GM18867 (cell line): ENCODE results near the gene LSM3.
A peak's percentile ranks its signal among the peaks of the same experiment; 100 is the strongest.

Experiments used
- ATAC-seq: cut with Tn5 transposase; IDR thresholded peaks from one replicate; pipeline ENCODE4 v1.9.1; 2021; ENCODE audit warnings: mild to moderate bottlenecking, moderate library complexity; ENCODE audit not compliant: unreplicated experiment

Gene LSM3

DNA sequence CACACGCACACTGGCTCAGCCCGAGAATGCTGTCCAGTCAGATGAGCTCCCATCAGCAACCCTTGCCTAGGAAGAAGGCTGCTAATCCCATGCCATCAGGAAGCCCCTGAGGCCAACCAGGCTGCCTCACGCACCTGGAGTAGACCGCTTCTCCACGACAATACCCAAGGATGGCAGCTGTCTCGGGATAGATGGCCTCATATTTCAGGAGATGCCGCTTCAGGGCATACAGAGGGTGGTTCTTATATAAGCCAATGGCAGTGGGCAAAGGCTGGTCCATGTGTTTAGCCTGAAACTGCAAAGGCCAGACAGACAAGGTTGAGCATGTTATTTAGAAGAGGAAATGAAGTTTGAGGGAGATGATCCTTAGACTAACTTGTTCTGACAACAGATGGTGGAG, 22.4 kb upstream of the LSM3 start:
- ATAC-seq: no peak

DNA sequence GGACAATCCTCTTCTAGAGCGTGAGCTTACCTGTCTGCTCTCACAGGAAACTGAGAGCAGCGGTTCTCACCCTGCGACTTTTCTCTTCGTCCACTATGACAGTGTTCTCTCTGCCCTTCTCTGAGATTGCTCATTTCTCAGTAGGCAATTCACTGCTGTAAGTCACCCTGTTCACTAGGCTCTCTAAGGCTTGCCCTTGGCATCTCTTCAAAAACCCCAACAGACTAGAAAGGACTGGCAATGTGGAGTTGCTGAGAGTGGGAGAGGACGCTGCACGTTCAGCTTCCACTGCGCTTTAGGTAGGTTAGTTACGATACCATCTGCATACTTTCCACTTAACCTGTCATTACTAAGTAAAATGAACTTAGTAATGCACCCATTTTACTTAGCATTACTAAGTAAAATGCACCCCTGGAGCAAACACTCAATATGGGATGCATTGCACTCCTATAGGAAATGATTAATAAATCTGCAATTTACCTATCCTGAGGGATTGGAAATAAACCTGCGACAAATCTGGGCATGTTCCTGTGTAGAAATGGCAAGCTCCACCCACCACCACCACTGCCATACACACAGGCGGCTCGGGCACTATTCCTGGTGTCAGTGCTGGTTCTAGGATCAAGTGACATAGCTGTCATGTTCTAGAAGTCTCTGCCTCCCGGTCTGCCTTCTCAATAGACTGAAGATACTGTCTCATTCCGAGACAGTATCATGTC, 21.6 kb upstream of the LSM3 start:
- no peak for ATAC-seq

DNA sequence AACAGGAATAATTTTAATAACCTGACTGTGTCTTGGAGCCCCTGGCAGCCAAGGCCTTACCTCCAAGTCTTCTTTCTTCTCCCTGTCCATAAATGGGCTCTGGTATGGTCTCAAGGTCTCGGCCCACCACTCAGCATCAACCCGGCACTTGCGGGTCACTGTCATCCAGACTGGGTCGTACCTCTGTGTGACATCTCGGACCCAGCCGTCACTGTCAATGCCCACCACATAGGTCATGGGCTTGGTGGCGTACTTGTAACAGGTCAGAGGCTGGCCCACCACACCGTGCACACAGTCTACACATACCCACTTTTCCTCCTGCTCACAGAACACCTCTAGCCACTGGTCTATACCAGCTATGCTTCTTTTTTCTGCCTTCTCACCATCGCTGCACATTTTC, 20.7 kb upstream of the LSM3 start:
- no peak for ATAC-seq

DNA sequence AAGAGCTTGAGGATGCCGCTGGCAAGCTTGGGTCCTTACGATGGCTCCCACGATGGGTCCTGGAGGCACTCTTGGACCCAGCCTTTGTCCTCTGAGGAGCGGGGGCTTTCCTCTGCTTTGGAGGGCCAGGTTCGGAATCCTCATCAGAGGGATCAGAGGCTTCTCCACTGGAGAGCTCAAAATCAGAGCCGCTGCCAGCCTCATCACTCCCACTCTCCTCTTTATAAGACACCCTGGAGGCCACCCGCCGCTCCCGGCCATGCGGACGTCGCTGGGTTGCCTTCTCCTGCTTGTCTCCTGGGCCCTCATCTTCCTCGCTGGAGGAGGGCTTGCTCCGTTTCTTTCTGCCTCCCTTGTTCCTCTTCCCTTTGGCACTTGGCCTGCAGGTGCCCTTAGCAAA, 20.2 kb upstream of the LSM3 start:
- no peak for ATAC-seq

DNA sequence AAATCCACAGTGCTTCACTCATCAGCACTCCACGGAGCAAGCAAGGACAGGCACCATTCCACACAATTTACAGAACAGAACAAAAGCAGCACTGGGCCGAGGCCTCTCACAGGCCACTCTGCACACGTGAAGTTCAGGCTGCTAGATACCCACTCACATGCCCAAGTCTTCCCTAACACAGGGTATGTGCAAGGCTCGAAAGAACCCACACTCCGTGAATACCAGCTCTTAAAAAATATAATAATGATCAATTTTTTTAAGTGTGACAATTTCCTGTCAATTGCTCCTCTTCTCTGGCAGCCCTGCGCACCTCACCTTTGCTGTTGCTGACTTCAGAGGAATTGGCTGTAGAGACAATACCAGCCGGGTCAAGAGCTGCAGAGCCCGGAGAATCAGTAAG, 19.2 kb upstream of the LSM3 start:
- ATAC-seq: no peak

DNA sequence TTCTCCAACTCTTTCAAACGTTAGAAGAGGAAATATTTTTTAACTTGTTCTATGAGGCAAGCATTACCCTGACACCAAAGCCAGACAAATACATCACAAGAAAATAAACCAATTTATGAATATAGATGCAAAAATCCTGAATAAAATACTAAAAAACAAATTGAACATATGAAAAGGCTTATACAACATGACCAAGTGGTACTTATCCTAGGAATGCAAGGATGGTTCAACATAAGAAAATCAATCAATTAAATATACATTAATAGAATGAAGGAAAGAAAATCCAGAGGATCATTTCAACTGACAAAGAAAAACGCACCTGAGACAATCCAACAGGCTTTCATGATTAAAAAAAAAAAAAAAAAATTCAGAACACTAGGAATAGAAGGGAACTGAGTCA, 17.3 kb upstream of the LSM3 start:
- no peak for ATAC-seq

DNA sequence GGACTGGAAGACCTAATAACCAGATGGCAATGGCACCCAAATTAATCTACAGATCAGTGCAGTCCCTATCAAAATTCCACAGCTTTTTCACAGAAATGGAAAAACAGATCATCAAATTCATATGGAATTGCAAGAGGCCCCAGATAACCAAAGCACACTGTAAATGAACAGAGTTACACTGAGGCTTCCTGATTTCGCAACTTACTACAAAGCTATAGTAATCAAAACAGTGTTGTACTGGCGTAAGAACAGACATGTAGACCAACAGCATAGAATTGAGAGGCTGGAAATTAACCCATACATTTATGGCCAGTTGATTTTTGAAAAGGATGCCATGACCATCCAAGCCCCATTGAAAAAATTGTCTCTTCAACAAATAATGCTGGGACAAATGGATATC, 16.4 kb upstream of the LSM3 start:
- no peak for ATAC-seq

DNA sequence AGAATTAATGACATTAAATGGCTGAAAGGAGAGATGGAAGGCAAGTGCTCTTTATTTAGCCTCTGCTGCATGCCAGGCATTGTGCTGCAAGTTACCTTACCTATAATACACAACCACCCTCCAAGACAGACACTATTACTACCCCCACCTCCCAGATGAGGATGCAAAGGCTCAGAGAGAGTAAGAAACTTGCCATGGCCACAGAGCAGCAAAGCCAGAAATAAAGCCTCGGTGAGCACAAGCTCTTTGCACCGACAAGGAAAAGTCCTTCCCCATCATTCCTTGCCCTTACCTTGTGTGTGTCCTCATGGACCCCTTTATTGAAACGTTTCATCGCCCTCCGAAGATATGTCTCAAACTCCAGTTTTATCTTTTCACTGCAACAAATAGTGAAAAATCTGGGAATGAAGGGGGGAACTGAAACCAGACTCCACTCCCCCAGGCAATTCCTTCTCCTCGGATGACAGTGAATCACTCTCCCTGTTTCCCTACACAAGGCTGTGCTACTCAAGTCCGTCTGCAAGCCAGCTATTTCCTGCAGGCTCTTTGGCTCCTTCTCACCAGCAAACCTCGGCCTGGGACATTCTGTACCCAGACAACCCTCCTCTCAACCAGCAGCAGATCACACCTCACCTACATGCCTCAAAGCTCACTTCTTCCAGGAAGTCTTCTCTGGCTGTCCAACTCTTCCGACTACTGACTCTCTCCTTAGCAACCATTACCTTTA, 11.6 kb upstream of the LSM3 start:
- ATAC-seq: no peak

DNA sequence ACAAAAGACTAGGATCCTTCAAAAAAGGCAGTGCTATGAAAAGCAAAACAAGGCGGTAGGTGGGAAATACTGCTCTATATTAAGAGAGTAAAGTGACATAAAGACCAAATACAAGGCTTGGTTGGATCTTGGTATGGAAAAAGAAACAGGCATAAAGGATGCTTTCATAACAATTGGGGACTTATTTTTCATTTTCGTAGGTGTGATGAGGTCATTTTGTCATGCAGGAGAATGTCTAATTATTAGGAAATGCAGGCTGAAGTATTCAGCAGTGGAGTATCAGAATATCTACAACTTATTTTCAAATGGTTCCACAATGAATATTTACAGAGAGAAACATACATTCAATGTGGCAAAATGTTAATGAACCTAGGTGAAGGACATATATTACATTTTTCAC, 9.2 kb upstream of the LSM3 start:
- no peak for ATAC-seq

DNA sequence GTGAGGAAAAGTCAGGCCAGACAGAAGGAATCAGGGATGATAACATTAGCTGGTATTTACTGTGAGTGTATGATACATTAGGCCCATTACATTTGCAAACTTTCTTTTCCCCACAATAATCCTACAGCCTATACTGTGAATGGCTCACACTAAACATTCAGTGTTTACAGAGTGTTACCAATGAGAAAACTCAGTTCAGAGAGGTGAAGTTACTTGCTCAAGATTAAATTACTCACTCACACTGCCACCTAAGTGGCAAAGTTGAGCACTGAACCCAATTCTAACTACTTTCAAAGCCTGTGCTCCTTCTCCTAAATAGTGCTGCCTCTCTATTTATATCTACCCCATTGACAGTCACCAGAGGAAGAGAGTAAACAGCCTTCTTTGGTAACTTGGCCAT, 8.7 kb upstream of the LSM3 start:
- ATAC-seq: no peak

DNA sequence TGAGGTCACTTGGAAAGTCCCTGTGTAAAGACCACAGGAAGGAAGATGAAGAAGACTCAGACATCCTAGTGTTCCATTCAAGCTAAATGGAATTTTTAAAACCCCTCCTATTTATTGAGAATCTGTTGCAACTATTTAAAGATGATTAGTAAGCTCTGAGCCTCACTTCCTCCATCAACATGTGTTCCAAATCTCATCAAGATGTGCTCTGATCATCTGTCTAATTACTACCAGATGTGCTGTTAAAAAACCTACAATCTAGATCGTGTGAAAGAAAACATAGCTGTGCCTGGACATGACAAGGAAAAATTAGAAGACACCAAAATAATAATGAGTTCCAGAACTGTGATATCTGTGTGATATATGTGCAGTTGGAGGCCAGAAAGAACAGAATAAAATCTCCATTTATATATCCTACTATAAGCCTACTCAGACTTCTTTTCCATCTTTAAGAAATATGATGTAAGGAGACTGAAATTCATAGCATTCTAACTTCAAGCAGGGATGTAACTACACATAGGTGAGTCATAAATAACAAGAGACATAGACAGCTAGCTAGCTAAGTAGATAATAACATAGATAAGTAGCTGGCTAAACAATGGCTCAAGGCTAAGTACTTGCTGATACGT, 8.0 kb upstream of the LSM3 start:
- ATAC-seq: no peak

DNA sequence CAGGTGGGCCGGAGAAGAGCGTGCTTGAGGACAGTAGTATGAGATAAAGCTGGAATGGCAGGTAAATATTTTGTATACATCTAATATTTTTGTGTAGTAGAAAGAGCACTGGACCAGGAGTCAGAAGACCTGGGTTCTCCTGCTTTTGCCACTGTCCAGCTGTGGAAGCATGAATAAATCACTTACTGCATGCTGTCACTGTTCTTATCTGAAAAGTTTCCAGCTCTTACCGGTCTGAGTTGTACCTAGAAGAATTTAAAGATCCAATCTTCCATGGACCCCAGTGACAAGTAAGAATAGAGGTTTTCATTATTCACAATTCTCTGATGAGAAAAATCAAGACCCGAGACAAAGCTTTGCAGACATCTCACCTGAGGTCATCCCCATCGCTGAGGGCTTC, 6.1 kb upstream of the LSM3 start:
- ATAC-seq: no peak

DNA sequence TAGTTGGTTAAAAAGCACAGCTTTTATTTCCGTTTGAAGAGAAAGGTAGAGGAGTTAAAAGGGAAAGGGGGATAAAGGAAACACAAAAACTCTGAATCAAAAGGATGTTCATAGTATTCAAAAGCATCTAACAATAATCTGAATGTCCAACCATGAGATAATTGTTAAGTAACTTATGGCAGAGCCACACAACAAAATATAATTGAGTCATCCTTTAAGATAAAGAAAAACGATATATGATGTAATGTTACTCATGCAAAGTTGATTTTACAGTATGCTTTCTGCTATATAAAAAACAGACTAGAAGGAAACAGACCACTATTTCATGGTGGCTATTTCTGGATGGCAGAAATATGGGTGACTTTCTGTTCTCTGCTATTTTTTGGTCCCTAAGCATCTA, 4.1 kb upstream of the LSM3 start:
- no peak for ATAC-seq

DNA sequence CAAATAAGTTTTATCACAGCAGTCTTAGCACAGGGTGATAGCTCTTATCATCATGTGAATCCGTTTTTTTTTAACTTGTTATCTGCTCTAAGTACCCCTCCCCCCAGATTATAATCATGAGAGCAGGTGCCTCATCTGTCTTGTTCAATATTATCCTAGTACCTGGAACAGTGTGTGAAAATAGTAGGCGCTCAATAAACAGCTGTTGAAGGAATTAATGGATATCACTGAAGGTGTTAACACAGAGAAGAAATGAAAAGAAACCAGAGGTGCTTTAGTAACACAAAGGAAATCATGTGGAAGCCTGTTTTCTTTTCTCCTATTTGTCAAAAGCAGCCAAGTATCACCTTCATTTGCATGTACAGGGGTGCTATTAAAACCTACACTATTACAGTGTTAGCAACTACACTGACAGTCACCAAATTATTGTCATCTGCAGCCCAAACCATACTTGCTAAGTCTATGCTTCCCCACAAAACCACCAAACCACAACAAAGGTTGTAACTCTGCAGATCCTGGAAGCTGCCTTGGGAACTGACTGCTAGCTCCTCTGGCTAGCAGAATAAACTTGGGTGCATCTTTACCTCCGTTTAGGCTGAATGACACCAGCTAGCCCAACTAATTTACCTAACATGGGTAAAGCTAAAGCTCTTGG, 3.1 kb upstream of the LSM3 start:
- no peak for ATAC-seq

DNA sequence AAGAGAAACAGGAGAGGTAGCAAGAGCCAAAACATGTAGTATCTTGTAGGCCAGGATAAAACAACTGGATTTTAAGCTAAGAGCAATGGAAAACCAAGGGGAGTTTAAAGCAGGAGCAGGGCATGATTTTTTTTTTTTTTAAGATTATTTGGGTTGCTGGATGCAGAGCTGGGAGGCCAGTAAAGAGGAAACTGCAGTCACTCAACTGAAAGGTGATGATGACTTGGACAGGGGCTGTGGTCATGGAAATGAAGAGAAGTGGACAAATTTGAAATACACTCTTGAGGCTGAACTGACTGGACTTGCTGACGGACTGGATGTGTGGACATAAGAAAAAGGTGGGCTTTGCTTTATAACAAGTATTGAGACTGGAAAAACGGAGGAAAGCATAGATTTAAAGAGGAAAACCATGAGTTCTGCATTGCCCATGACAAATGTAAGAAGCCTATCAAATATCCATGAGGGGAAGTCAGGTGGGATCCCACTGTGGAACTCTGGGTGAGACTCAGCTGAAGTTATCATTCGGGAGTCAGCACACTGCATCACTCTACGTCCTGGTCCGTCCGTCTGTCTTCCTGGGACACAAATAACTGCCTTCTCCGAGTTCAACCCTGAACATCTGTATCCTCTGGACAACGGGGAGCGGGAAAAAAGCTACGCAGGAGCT, 904 bp upstream of the LSM3 start:
- ATAC-seq: peak; percentile 10

DNA sequence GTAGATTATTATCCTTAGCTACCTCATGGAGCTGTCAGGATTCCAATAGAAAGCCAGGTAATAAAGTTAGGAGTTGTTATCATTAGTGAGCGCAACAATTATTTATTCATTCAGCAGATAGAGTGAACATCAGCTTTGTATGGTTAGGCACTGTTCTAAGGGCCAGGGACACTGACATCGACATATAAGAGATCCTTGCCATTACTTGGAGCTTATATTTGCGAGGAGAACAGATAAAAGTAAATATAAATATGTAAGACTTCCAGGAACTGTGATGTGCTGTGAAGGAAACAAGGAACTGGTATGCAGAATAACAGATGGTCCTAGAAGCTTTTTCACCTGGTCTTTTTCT, 473 bp downstream of the LSM3 start:
- no peak for ATAC-seq

DNA sequence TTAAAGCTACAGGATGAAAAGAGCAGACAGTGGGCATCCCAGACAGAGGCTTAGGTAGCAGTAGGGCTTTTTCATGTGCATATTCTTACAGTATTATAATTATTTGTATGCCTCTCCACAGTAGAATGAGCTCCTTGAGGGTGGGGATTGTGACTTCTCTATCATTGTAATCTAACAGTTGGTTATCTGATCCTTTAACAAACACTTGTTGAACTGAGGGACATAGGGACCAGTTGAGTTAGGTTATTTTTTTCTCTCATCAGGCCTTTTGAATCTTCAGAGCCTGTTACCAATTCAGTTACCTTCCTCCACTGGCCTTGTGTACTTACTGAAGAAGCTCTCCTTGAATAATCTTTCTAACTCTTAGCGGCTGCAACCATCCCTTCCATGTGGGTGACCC, 1.2 kb downstream of the LSM3 start:
- no peak for ATAC-seq

DNA sequence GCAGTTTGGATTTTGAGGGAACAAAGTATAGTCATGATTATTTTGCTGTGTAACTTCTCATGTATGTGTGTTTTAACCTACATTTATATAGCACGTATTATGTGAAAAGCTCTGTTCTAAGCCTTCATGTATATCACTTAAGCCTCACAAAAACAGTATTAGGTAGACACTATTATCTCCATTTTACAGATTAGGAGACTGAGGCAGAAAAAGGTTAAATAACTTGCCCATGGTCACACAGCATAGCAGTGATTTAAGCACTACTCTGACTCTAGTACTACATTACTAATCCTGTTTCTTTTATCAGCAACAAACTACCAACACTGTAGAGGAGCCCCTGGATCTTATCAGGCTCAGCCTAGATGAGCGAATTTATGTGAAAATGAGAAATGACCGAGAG, 2.6 kb downstream of the LSM3 start:
- ATAC-seq: no peak

DNA sequence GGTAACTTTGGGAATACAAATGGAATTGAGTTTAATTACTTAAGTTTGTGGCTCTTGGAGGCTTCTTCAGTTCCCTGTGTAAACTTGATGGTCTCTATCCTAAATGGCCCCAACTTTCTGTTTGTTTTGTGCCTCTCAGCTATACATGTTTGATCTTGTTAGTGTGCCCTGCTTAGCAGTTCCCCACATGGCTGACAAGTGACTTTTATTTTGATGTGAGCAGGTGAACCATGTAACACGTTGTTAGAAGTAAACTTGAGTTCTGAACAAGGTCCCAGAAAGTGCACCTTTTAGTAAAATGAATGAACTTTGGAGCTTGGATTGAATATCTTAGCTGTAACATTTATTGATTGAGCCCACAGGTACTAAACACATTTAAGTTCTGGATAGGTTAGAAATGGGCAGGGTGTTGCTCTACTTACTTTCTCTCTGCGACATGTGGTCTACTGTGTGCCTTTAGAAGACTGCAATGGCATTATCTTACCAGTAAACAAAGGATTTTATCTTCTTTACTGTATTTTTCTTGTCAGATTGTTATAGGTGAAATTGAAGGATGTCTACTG, 4.5 kb downstream of the LSM3 start:
- no peak for ATAC-seq

DNA sequence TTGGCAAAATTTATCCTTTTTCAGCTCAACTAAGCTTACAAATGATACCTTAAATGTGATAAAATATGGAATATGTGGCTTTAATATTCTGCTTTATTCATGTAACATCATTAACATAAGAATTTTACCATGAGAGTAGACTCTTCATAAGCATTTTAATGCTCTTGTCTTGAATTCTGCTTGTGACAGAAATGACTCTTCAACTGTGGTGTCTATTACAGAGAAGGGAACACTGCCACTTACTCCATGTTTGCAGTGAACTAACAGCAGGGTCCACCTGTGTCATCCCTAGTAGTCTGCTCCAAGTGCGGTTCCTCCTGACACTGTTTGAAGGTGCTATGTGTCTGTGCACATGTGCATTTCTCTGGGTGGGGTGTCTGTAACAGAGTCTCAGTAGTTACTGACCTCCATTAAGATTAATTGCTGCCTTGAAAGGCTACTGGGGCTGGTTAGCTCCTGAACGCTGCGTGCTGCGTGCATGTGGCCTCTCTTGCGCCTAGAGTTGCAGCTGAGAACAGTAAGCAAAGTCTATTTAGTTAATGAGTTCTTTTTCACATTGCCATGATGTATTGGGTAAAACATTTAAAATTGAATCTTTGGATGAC, 8.3 kb downstream of the LSM3 start:
- no peak for ATAC-seq
